Memory B cell (primary cell): ENCODE results near the gene VEGFB.

Experiments
- ATAC-seq: fragments of 150-1000 bp; cut with Tn5 transposase; 2 replicates; pipeline ENCODE4 v1.10.0; 2021; ENCODE audit warnings: low read depth, mild to moderate bottlenecking, moderate library complexity
- DNase-seq, 2 donors: peaks; one replicate each; pipeline ENCODE4 v3.0.0; 2022; ENCODE audit warnings: low spot score in 2 of 2
- H3K27ac Mint-ChIP-seq: one replicate; pipeline ENCODE4 v1.8.0; 2022; ENCODE audit warnings: mild to moderate bottlenecking, moderate library complexity, mixed read lengths
- H3K27me3 Mint-ChIP-seq: one replicate; pipeline ENCODE4 v1.8.0; 2022; ENCODE audit warnings: mixed read lengths
- H3K36me3 Mint-ChIP-seq: one replicate; pipeline ENCODE4 v1.8.0; 2022; ENCODE audit warnings: mild to moderate bottlenecking, mixed read lengths
- H3K4me1 Mint-ChIP-seq: one replicate; pipeline ENCODE4 v1.8.0; 2022; ENCODE audit warnings: mixed read lengths
- H3K4me3 Mint-ChIP-seq: one replicate; pipeline ENCODE4 v1.8.0; 2022; ENCODE audit warnings: mild to moderate bottlenecking, moderate library complexity, mixed read lengths
- H3K9me3 Mint-ChIP-seq: one replicate; pipeline ENCODE4 v1.8.0; 2022; ENCODE audit warnings: mixed read lengths

Gene VEGFB

DNA sequence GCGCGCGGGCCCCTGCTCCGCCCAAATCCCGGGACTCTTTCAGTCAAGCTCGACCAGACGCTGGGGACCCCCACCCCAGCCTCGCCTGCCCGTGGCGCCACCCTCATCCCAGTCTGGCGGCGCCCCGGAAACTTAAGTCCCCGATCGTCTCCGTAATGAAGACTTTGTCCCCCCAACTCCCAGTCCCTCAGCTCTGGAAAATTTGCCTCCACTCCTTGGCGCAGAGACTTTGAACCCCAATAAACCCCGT lies 17.3 kb downstream of the VEGFB start:
- Mint-ChIP-seq H3K27ac (no peak overlapping the region), H3K4me3 (peak overlapping the region; percentile 89), H3K27me3 (no peaks in the 10 kb centered on the region), H3K4me1 (peaks cover 12% of the 10 kb centered on the region), H3K36me3 (no peaks in the 10 kb centered on the region), H3K9me3 (no peaks in the 10 kb centered on the region)
- no peak for DNase-seq
- no peak for ATAC-seq

DNA sequence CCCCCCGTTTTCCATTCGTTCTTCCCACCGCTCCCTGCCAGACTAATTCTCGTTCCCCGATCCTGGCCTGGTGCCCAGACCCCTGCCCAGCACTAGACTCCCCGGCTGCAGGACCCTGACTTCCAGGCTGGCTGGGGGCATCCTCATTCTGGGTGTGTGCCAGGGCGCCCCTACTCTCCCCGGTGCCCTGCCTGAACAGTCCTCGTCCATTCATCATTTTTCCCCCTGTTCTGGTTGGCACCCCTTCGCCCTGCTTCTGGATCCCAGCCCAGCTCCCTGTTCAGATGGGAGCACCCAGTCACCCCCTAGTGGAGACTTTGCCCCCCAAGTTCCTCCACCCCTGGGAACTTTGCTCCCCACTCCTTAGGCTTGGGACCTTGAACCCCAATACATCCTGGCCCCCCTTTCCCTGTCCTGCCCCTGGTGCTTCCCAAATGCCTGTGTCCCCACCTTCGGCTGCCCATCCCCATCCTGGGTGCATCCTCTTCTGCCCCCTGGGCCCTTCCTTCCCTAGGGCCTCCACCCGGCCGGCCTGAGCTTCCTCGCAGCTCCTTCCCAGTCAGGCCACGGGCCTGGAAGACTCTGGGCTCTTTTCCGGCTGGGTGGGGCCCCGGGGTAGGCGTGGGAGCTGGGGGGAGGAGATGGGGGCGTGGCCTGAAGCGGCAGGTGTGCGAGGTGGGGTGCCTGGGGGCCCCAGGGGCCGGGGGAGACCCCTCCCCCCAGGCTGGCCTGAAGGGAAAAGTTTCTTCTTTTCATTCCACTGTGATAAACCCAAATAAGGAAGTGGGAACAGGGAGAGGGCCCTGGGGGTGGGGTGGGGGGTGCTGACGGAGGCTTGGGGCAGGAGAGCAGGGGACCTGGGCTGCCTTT lies 17.9 kb downstream of the VEGFB start:
- no peaks in the 10 kb centered on the region for H3K36me3 Mint-ChIP-seq
- DNase-seq = no peak
- H3K9me3 Mint-ChIP-seq = no peaks in the 10 kb centered on the region
- H3K27me3 Mint-ChIP-seq = no peaks in the 10 kb centered on the region
- H3K27ac Mint-ChIP-seq = peak overlapping the region; percentile 78
- peak overlapping the region; percentile 89 for H3K4me3 Mint-ChIP-seq
- H3K4me1 Mint-ChIP-seq = peaks cover 12% of the 10 kb centered on the region
- no peak for ATAC-seq

GRCh38 chr11:64253043-64253442 lies 18.7 kb downstream of the VEGFB start:
- no peak for ATAC-seq

DNA sequence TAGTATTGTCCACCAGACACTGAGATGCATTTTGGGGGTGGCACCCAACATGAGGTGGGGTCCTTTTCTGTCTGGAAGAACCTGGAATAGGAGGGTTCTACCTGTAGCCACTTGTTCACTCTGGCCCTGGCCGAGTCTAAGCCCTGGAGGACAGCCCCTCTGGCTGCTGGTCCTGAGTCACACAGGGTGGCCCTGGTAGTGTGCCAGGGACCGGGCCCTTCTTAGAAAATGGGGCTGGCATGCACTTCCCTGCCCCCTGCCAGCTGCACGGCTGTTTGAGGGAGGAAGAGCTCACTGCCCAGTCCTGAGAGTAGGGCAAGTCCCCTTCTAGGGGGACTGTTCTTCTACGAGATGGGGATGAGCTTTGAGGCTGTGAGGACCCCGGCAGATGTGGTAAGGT lies 19.1 kb downstream of the VEGFB start:
- H3K4me1 Mint-ChIP-seq = peaks cover 10% of the 10 kb centered on the region
- H3K27me3 Mint-ChIP-seq = no peaks in the 10 kb centered on the region
- no peak overlapping the region for H3K4me3 Mint-ChIP-seq
- H3K9me3 Mint-ChIP-seq = no peaks in the 10 kb centered on the region
- ATAC-seq = no peak
- no peak overlapping the region for H3K27ac Mint-ChIP-seq
- peaks cover 3% of the 10 kb centered on the region for H3K36me3 Mint-ChIP-seq
- no peak for DNase-seq

More at GRCh38 chr11:64253043-64253442, 18.7 kb downstream of the VEGFB start:
- no peaks in the 10 kb centered on the region for H3K9me3 Mint-ChIP-seq
- peaks cover 10% of the 10 kb centered on the region for H3K4me1 Mint-ChIP-seq
- no peak overlapping the region for H3K27ac Mint-ChIP-seq
- DNase-seq = no peak
- H3K4me3 Mint-ChIP-seq = no peak overlapping the region
- H3K36me3 Mint-ChIP-seq = peaks cover 3% of the 10 kb centered on the region
- no peaks in the 10 kb centered on the region for H3K27me3 Mint-ChIP-seq

DNA sequence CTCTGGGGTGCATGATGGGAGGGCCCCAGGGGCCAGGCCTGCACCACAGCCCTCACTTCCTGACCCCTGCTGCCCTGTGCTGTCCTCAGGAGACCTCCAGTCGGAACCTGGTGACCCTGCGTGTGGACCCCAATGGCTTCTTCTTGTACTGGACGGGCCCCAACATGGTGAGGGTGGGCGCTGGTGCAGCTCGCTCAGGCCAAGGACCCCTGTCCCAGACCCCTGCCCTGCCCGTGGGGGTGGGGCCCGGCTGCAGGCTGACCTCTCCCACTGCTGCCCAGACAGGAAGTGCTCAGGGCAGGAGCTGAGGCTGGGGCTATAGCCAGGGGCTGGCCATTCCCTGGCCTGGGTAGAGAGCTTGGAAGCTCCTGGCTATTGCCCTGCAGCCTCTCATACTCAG lies 19.9 kb downstream of the VEGFB start:
- Mint-ChIP-seq H3K36me3 (peaks cover 4% of the 10 kb centered on the region), H3K27ac (no peak overlapping the region), H3K4me1 (peaks cover 10% of the 10 kb centered on the region), H3K27me3 (no peaks in the 10 kb centered on the region), H3K4me3 (no peak overlapping the region), H3K9me3 (no peaks in the 10 kb centered on the region)
- ATAC-seq = no peak
- DNase-seq = no peak

GRCh38 chr11:64255135-64256128 lies 21.0 kb downstream of the VEGFB start:
- no peak overlapping the region for H3K27ac Mint-ChIP-seq
- no peak overlapping the region for H3K4me3 Mint-ChIP-seq
- peaks cover 18% of the 10 kb centered on the region for H3K4me1 Mint-ChIP-seq
- DNase-seq (no peak), ATAC-seq (no peak)
- peaks cover 15% of the 10 kb centered on the region for H3K36me3 Mint-ChIP-seq
- no peaks in the 10 kb centered on the region for H3K27me3 Mint-ChIP-seq
- H3K9me3 Mint-ChIP-seq = no peaks in the 10 kb centered on the region

GRCh38 chr11:64256300-64256699 lies 21.9 kb downstream of the VEGFB start:
- Mint-ChIP-seq H3K36me3 (peaks cover 15% of the 10 kb centered on the region), H3K4me3 (no peak overlapping the region), H3K9me3 (no peaks in the 10 kb centered on the region), H3K27ac (no peak overlapping the region), H3K4me1 (peaks cover 16% of the 10 kb centered on the region), H3K27me3 (no peaks in the 10 kb centered on the region)
- DNase-seq (no peak), ATAC-seq (no peak)

DNA sequence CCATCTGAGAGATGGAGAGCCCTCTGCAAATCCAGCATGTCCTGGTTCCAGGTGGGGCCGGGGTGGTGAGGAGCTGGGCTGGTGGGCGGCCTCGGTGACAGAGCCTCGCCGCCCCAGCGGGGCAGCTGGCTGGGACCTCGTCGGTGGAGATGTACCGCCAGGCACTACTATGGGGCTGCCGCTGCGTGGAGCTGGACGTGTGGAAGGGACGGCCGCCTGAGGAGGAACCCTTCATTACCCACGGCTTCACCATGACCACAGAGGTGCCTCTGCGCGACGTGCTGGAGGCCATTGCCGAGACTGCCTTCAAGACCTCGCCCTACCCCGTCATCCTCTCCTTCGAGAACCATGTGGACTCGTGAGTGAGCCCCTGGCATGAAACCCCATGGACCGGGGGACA lies 24.0 kb downstream of the VEGFB start:
- Mint-ChIP-seq H3K4me3 (no peak overlapping the region), H3K27ac (no peak overlapping the region), H3K36me3 (peaks cover 19% of the 10 kb centered on the region), H3K4me1 (peaks cover 9% of the 10 kb centered on the region), H3K9me3 (no peaks in the 10 kb centered on the region), H3K27me3 (no peaks in the 10 kb centered on the region)
- DNase-seq = no peak
- ATAC-seq = no peak

DNA sequence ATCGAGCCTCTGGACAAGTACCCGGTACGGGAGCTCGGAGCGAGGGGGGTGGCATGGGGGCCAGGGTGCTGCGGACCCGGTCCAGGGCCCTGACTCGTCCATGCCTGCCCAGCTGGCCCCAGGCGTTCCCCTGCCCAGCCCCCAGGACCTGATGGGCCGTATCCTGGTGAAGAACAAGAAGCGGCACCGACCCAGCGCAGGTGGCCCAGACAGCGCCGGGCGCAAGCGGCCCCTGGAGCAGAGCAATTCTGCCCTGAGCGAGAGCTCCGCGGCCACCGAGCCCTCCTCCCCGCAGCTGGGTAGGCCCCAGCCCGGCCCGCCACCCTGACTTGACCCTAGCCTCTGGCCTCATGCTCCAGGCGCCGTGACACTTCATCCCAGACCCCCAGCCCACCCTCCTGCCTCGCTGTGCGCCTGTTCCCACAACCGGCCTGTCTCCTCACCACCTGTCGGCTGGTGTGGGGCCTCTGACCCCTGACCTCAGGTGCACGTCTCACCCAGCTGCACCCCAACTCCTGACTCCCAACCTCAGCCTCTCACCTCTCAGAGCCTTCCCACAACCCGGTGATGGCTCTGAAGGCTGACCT lies 24.7 kb downstream of the VEGFB start:
- DNase-seq (no peak), ATAC-seq (no peak)
- Mint-ChIP-seq H3K4me3 (no peak overlapping the region), H3K9me3 (no peaks in the 10 kb centered on the region), H3K36me3 (peaks cover 19% of the 10 kb centered on the region), H3K27me3 (no peaks in the 10 kb centered on the region), H3K4me1 (peaks cover 9% of the 10 kb centered on the region), H3K27ac (no peak overlapping the region)

GRCh38 chr11:64259533-64260067 lies 25.2 kb downstream of the VEGFB start:
- peaks cover 9% of the 10 kb centered on the region for H3K4me1 Mint-ChIP-seq
- H3K27ac Mint-ChIP-seq = peak overlapping the region; percentile 64
- no peak overlapping the region for H3K4me3 Mint-ChIP-seq
- peaks cover 19% of the 10 kb centered on the region for H3K36me3 Mint-ChIP-seq
- no peaks in the 10 kb centered on the region for H3K9me3 Mint-ChIP-seq
- H3K27me3 Mint-ChIP-seq = no peaks in the 10 kb centered on the region
- no peak for DNase-seq
- no peak for ATAC-seq

GRCh38 chr11:64260147-64260708 lies 25.8 kb downstream of the VEGFB start:
- no peaks in the 10 kb centered on the region for H3K27me3 Mint-ChIP-seq
- no peak overlapping the region for H3K4me3 Mint-ChIP-seq
- H3K4me1 Mint-ChIP-seq = peaks cover 9% of the 10 kb centered on the region
- ATAC-seq = no peak
- H3K36me3 Mint-ChIP-seq = peaks cover 19% of the 10 kb centered on the region
- H3K27ac Mint-ChIP-seq = peak overlapping the region; percentile 64
- no peak for DNase-seq
- no peaks in the 10 kb centered on the region for H3K9me3 Mint-ChIP-seq

- no peak for ATAC-seq
- Mint-ChIP-seq H3K27ac (no peak overlapping the region), H3K36me3 (peaks cover 19% of the 10 kb centered on the region), H3K4me3 (no peak overlapping the region), H3K9me3 (no peaks in the 10 kb centered on the region), H3K27me3 (no peaks in the 10 kb centered on the region), H3K4me1 (peaks cover 11% of the 10 kb centered on the region)
- DNase-seq = no peak
Observed at GRCh38 chr11:64261556-64262080, 27.2 kb downstream of the VEGFB start.

DNA sequence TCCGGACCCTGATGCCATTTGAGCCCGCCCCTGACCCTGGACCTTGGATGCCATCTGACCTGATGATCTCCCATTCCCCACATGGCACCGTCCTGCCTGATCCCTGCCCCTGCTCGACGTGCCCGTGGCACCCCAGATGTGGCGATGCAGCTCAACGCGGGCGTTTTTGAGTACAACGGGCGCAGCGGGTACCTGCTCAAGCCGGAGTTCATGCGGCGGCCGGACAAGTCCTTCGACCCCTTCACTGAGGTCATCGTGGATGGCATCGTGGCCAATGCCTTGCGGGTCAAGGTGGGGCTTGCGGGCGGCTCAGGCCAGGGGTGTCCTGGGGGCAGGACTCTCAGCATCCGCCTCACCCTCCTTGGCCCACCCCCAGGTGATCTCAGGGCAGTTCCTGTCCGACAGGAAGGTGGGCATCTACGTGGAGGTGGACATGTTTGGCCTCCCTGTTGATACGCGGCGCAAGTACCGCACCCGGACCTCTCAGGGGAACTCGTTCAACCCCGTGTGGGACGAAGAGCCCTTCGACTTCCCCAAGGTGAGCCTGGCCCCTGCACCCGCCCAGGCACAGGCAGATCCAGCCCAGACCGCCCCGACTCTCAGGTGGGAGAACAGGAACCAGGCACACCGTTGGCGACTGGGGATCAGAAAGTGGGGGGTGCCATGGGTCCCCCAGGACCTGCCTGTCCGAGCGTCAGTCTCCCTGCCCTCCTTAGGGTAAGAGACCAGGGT lies 28.1 kb downstream of the VEGFB start:
- Mint-ChIP-seq H3K27me3 (no peaks in the 10 kb centered on the region), H3K4me3 (no peak overlapping the region)

More for the DNA sequence above, 28.1 kb downstream of the VEGFB start:
- no peak for DNase-seq
- no peak for ATAC-seq
- Mint-ChIP-seq H3K4me1 (peaks cover 11% of the 10 kb centered on the region), H3K36me3 (peaks cover 19% of the 10 kb centered on the region), H3K27ac (no peak overlapping the region), H3K9me3 (no peaks in the 10 kb centered on the region)
